Gastrocnemius medialis (tissue), 4 donors: Measurements from ENCODE around the gene ARL4D. TPM values are rescaled to one million over a fixed set of nuclear protein-coding genes. Genes with fewer than 3 reads are reported as not detected.

Source experiments
- ATAC-seq, 2 donors: fragments of 150-250 bp; one replicate each; pipeline ENCODE4 v1.9.1; 2016
- DNase-seq, 2 donors: peaks; one replicate each; pipeline ENCODE4 v3.0.0-alpha.2; 2019
- H3K27ac ChIP-seq, 4 donors: fragments of 200-600 bp; sonication (generic); 1 replicate in 1 of 4; 2 replicates in 3 of 4; pipeline ENCODE4 v1.5.1; 2016 to 2018; ENCODE audit warnings: mild to moderate bottlenecking in 2 of 4, moderate library complexity in 1 of 4
- H3K27me3 ChIP-seq, 3 donors: fragments of 200-600 bp; sonication (generic) in 2 of 3; 1 replicate in 1 of 3; 2 replicates in 2 of 3; pipeline versions ENCODE4 v1.5.1 to v1.6.0; 2016 to 2019; ENCODE audit warnings: mild to moderate bottlenecking in 1 of 3, moderate library complexity in 1 of 3
- H3K36me3 ChIP-seq, 2 donors: fragments of 200-600 bp; sonication (generic) in 1 of 2; one replicate each; pipeline ENCODE4 v1.5.1; 2017 to 2018
- H3K4me1 ChIP-seq, 2 donors: fragments of 200-600 bp; sonication (generic) in 1 of 2; one replicate each; pipeline ENCODE4 v1.5.1; 2016 to 2017; ENCODE audit warnings: mild to moderate bottlenecking in 2 of 2
- H3K4me3 ChIP-seq, 4 donors: fragments of 200-600 bp; sonication (generic) in 3 of 4; 1 replicate in 1 of 4; 2 replicates in 3 of 4; pipeline ENCODE4 v1.5.1; 2016 to 2019; ENCODE audit warnings: mild to moderate bottlenecking in 2 of 4
- H3K9me3 ChIP-seq, 3 donors: fragments of 200-600 bp; sonication (generic) in 2 of 3; 1 replicate in 1 of 3; 2 replicates in 2 of 3; pipeline ENCODE4 v1.5.1; 2016 to 2019
- CTCF ChIP-seq, 5 experiments: fragments of 450-650 bp in 3 of 5; fragments of 200-600 bp in 2 of 5; sonication (generic) in 2 of 5; IDR thresholded peaks in 4 of 5; conservative IDR thresholded peaks in 1 of 5; 1 replicate in 4 of 5; 2 replicates in 1 of 5; pipeline ENCODE4 v1.5.1; 2016 to 2019; ENCODE audit warnings: antibody characterized with exemption in 5 of 5, mild to moderate bottlenecking in 3 of 5, moderate library complexity in 3 of 5
- POLR2A ChIP-seq, 2 donors: fragments of 450-650 bp; IDR thresholded peaks; one replicate each; pipeline ENCODE4 v1.6.1; 2017; ENCODE audit warnings: antibody characterized with exemption in 2 of 2, mild to moderate bottlenecking in 2 of 2, moderate library complexity in 2 of 2
- in situ Hi-C, 4 donors: fragments of 200-750 bp; cut with MboI; loops; one replicate each; pipeline versions ENCODE4 v1.15.0 to v1.8.0; 2017; ENCODE audit warnings: low sequenced_read_pairs in 4 of 4
- intact Hi-C: fragments of 100-400 bp; cut with DNase I; formaldehyde crosslinking; loops from one replicate; pipeline ENCODE4 v1.15.1; 2023; ENCODE audit warnings: low total_unique reads
- total RNA-seq, 4 donors: library from RNA; depleted of rRNA; stranded (reverse); fragments of >200 nt; gene quantifications; one replicate each; pipeline versions ENCODE4 v1.1.0 to v1.2.3, GENCODE V29; 2016

ARL4D gene
- total RNA-seq, 4 donors from 2014 or later, result 0.17 to 2.0 (median 1.3) TPM

GRCh38 chr17:43356999-43357398 is 41.8 kb upstream of the ARL4D start:
- DNase-seq (peak; percentile 72 to 89), ATAC-seq (peak; percentile 70)
- H3K27me3 ChIP-seq, result no peaks in the 10 kb centered on the region
- no peaks in the 10 kb centered on the region for H3K9me3 ChIP-seq
- in situ Hi-C loops, result no loop called here
- no peaks in the 10 kb centered on the region for H3K36me3 ChIP-seq
- H3K4me1 ChIP-seq, result peaks cover 53 to 66% of the 10 kb centered on the region in 2 donors
- intact Hi-C loops, result loop anchor here (2.0 kb wide), 1 partner anchor 16 kb away; no protein-coding TSS in a partner anchor
- no peak for TF ChIP-seq CTCF (IDR thresholded peaks at IDR 0.05 in 4 of 5, conservative IDR thresholded peaks at IDR 0.05 in 1 of 5)
- TF ChIP-seq POLR2A (IDR thresholded peaks at IDR 0.05), result no peak
- H3K27ac ChIP-seq, result peak overlapping the region; percentile 78 to 97 (median 80)
- no peak overlapping the region for H3K4me3 ChIP-seq

DNA sequence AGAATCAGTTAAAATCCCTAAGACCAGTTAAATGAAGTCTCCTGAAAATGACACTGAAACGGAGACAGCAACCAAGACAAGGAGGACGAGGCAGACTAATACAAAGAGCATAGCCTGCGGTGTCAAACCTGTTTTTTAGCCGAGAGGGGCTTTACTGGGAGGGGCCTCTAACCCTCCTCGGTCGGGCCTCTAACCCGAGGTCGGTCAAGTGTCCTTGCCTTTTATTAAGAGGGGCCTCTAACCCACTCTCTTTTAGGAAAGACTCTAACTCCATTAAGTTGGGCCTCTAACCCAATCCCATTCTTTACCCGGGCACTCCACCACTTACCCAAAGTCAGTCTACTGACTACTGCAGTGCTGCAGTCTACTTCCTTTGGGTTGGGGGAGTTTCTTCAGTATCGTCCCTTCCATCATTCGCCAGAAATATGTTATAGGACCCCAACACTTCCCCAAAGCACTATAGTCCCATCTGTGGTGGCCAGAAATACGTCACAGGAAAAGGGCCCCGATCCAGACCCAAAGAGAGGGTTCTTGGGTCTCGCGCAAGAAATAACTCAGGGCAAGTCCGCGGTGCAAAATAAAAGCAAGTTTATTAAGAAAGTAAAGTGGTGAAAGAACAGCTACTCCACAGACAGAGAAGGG is 39.2 kb upstream of the ARL4D start:
- no peaks in the 10 kb centered on the region for H3K9me3 ChIP-seq
- DNase-seq (no peak), ATAC-seq (no peak)
- peak overlapping the region; percentile 62 to 74 (median 68) for H3K4me3 ChIP-seq
- H3K4me1 ChIP-seq, result peaks cover 28 to 43% of the 10 kb centered on the region in 2 donors
- TF ChIP-seq POLR2A (IDR thresholded peaks at IDR 0.05), result no peak
- TF ChIP-seq CTCF (IDR thresholded peaks at IDR 0.05 in 4 of 5, conservative IDR thresholded peaks at IDR 0.05 in 1 of 5), result no peak
- intact Hi-C loops (loop anchor here (2.0 kb wide), 2 partner anchors 29 to 189 kb away; partner anchors contain the start of gene NBR1), in situ Hi-C loops (no loop called here)
- no peaks in the 10 kb centered on the region for H3K27me3 ChIP-seq
- H3K27ac ChIP-seq, result peak overlapping the region; percentile 84 to 97 (median 92)
- no peaks in the 10 kb centered on the region for H3K36me3 ChIP-seq

GRCh38 chr17:43360376-43360738 is 38.4 kb upstream of the ARL4D start:
- intact Hi-C loops, result loop anchor here (2.0 kb wide), 2 partner anchors 28 to 190 kb away; partner anchors contain the start of gene NBR1
- Histone ChIP-seq H3K4me1 (peaks cover 27 to 41% of the 10 kb centered on the region in 2 donors), H3K4me3 (peak overlapping the region; percentile 62 to 74 (median 68)), H3K9me3 (no peaks in the 10 kb centered on the region), H3K27me3 (no peaks in the 10 kb centered on the region), H3K27ac (peak overlapping the region; percentile 84 to 97 (median 92)), H3K36me3 (no peaks in the 10 kb centered on the region)
- TF ChIP-seq POLR2A (IDR thresholded peaks at IDR 0.05) (no peak), CTCF (IDR thresholded peaks at IDR 0.05 in 4 of 5, conservative IDR thresholded peaks at IDR 0.05 in 1 of 5) (no peak)
- in situ Hi-C loops, result no loop called here
- DNase-seq (peak in 1 of 2 donors; percentile 65), ATAC-seq (peak; percentile 11 to 31)

- DNase-seq, result peak; percentile 90 to 97
- peak overlapping the region; percentile 84 to 97 (median 92) for H3K27ac ChIP-seq
- intact Hi-C loops, result loop anchor here (2.0 kb wide), 2 partner anchors 28 to 190 kb away; partner anchors contain the start of gene NBR1
- in situ Hi-C loops, result no loop called here
- peak; percentile 92 to 99 for TF ChIP-seq POLR2A (IDR thresholded peaks at IDR 0.05)
- TF ChIP-seq CTCF (IDR thresholded peaks at IDR 0.05 in 4 of 5, conservative IDR thresholded peaks at IDR 0.05 in 1 of 5), result no peak
- no peaks in the 10 kb centered on the region for H3K9me3 ChIP-seq
- ATAC-seq, result peak; percentile 83 to 87
- H3K4me1 ChIP-seq, result peaks cover 26 to 40% of the 10 kb centered on the region in 2 donors
- peak overlapping the region; percentile 62 to 74 (median 68) for H3K4me3 ChIP-seq
- H3K36me3 ChIP-seq, result no peaks in the 10 kb centered on the region
- H3K27me3 ChIP-seq, result no peaks in the 10 kb centered on the region
These were observed 37.9 kb upstream of the ARL4D start for GRCh38 chr17:43360739-43361505.
